ENCODE data around the gene MYH8.

Gene MYH8

DNA sequence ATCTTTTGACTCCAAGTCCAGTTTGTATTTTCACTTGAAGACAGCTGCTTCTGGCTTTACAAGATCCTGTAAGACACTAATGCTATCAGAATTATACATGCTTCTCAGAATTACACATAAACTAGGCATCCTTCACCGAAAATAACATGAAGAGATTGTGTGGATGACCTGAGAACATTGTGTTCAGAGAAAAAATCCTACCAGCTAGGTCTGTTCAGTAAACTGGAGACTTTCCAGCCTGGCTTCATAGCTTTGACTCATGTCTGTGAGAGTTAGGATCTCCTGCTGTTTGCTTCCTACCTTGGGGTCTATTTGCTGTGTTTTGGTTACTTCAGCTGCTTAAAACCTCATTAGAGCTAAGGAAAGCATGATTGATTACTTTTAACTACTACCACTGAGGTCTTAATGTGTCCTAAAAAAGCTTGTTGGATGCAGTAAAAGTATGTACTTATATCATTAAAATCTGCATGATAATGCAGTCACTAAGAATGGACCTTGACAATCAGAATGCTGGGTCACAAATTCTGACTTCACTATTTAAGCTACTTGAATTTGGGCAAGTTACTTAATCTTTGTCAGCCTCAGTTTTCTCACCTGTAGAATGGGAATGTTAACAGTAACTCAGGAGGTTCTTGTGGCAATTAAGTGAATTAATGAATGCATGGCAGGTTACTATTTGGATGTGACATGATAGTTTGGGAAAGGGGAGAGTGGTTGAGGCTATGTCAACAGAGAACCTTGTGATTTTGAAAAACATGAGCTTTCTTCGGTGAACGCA lies 40.9 kb downstream of the MYH8 start:
- FAIRE-seq = no peak

DNA sequence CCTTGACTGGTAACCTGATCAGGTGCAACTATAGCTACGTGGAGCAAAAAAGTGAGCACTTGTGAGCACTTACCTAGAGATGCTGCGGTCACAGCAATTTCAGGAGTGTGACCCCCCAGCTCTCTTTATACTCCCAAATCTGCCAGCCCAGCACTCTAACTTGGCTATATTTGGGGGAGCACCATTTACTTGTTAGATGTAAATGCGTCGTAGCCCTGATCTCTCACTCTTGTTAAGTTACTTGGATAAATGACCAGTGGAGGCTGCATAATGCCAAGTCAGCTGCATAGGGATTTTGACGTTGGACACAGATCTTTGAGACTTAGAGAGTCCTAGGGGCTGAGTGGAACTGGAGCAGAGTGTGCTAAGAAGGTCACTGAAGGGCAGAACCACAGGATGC lies 48.8 kb downstream of the MYH8 start, which contains the start of gene MYH13:
Gene MYH13 (minus strand): TSS at position 101 of the 400 bp plus-strand sequence. CDS start 8,476 bp downstream, outside the sequence.
- FAIRE-seq = no peak

DNA sequence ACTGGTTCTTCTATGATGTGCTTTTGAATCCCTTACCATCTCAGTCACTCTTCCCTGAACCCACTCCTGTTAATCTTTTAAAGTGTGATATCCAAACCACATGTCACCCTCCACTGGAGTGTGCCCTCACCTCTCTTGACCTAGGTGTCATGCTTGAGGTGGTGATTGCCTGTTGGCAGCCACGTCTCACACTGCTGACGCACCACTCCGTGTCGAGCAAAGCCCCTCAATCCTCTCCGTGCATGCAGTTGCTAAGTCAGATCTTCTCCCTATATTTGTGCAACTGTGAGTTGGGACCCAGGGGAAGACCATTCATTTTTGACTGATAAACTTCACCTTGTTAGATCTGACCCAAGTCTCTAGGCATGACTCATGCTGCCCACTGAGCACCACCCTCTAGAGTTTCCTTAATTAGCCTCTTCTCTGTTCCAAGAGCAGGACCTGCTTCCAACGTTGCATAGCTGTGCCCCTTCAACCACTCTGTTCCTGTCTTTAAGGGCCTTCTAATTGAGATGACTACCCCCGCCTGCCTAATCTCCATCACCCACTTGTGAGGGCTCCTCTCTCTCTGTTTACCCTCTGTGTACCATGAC lies 51.6 kb downstream of the MYH8 start:
- no peak for FAIRE-seq

DNA sequence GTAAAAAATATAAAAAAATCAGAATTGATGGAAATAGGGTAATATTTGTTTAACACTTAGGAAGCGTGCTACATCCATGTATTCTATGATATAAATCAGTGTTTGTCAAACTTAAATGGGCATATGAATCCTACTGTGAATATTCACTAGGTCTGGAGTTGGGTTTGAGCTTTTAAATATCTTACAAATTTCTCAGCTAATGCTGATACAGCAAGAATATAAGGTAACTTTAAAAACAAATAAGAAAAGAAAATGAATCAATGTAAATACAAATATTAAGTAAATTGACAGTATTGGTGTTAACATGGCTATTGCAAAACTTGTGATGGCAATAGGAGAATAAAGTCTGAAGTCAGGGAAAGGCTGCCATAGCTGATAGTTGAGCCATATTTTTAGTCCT lies 52.5 kb downstream of the MYH8 start:
- no peak for FAIRE-seq

DNA sequence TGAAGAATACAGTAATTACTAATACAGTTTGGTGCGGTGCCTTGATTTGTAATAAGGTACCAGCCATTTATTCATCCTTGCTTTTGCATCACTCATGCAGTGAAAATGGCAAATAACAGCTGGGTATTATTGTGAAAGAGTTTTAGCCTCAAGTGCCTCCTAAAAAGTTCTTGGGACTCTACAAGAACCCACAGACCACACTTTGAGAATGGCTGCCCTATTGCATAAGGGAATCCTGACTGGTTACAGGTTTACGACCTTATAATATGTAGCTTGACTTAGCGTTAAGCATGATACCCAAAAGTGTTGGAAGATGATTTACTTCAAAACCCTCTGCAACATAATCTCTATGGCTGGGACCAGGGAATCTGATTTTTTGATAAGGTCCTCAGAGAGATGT lies 53.2 kb downstream of the MYH8 start:
- no peak for FAIRE-seq

DNA sequence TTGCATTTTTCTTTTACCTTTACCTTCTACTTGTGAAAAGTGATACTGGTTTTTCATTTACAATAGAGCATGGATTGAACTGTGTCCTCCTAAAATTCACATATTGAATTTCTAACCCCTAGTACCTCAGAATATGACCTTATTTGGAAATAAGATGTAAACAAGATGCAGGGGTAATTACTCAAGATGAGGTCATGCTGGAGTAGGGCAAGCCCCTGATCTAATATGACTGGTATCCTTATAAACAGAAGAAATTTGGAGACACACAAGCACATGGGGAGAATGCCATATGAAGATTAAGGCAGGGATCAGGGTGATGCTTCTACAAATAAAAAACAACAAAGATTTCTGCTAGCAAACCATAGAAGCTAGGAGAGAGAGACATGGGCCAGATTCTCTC lies 61.2 kb downstream of the MYH8 start:
- no peak for FAIRE-seq

DNA sequence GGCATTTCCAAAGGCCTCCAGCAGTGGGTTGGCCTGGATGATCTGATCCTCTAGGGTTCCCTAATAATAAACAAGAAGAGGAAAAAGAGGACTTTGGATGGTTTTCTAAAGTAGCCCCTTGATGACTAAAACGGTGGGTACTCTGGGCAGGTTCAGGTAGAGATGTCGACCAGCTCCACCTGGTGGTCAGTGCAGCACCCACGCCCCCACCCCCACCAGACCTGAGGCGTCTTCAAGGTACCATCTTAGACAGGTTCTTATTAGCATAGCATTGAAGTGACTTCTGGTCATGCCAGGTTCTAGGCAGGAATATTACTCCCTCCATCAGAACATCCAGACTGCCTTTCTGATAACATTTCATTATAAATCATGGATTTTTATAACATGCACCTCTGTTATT lies 64.0 kb downstream of the MYH8 start:
- no peak for FAIRE-seq

DNA sequence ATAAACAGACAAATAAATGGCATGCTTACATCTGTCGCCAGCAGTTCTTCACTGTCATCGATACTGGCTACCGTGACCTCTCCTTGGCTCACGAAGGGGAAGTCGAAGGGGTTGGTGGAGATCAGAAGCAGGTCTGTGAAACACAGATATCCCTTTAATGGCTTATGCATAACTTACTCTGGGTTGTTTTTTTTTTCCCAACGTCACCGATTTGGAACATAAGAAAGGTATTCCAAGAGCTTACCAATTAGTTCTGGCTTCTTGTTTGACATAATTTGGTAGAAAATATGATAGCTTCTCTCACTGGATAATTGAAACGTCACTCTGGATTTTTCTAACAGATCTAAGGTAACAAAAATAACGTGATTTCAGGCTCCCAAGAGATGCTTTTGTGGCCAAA lies 67.1 kb downstream of the MYH8 start:
- no peak for FAIRE-seq

DNA sequence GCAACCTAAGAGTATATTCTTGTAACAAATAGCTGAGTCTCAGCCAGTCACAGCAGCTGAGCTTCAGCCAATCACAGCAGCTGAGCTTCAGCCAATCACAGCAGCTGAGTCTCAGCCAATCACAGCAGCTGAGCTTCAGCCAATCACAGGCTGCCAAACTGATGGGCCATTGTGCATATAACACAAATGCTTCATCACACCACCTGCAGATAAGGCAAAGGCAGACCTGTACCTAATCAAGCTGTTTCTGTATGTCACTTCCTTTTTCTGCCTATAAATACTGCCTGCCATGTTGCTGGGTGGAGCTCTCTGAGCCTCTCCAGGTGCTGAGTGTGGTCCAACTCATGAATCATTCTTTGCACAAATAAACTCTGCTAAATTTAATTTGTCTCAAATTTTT lies 68.9 kb downstream of the MYH8 start:
- no peak for FAIRE-seq

DNA sequence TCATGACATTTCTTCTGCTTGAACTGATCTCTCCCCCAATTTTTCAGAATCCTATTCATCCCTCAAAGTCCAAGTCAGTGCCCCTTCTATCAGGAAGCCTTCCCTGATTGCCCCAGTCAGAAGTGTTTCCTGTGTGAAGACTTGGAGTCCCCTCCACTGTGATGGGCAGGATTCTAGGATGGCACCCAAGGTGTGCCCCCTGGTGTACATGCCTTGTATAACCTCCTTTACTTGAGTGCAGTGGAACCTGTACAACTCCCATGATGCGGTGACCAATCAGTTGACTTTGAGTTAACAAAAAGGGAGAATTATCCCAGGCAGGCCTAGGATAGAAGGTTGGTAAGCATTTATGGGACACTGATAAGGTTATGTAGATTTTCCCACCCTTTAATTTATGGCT lies 72.3 kb downstream of the MYH8 start:
- no peak for FAIRE-seq

DNA sequence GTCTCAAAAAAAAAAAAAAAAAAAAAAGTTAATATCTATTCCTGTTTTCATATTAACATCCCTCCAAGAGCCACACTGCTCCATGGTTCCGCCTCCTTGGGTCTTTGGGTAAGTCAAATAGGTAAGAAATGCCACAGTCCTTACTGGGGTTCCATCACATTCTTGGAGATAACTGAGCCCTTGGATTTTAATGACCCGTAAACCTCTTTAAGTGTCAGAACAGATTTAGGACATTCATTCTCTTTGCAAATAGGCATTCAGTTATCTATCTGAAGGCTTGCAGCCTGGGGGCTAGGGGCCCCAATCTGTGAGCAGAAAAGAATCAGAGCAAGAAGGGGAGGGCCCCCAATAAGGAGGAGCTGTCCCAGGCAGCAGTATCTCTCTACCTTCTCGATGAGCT lies 76.9 kb downstream of the MYH8 start:
- no peak for FAIRE-seq
